SHP77 (cell line): ENCODE data around the gene ITGA8.
"Not testable (repeated sequence)": the region's sequence is repeated elsewhere in the genome, so short reads cannot be mapped to it uniquely, and the experiment has no call there.

ENCODE experiments used
- DNase-seq, 2 experiments: peaks; one replicate each; lab custom pipeline; 2025; lab: John Stamatoyannopoulos, UW

The ITGA8 gene

DNA sequence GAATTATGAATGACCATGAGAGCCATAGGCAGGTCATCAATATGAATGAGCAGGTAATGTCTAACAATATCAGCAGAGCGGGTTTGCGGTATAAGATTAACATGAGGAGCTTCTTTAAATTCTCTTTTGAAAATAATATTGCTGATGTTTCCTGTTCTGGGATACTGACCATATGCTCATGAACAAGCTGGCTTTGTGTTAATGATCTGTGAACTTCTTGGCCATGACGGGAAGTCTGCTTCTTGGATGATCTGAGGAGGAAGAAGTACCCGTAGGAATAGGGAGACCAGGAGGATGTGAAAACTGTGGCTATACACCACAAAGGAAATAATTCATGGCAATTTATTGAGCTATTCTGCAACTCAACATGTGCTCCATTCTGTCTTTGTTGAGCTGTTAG is 38.6 kb downstream of the ITGA8 start:
- no peak for DNase-seq

DNA sequence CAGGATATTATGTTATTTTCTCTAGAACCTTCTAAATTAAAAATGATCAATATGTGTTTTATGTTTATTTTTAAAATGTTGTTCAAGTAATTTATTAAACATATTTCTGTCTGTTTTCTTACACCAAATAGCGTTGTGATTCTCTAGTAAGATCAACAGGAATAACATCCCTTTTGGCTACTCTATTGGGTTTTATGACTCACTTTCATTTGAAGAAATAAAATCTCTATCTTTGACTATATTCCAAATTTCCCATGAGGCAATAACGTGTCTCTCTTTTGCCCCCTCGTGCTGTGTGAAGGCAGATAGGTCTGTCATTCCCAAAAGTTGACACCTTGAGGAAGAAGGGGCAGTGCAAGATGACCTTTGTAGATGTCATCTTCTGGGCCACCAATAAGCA is 40.9 kb downstream of the ITGA8 start:
- DNase-seq, result no peak

DNA sequence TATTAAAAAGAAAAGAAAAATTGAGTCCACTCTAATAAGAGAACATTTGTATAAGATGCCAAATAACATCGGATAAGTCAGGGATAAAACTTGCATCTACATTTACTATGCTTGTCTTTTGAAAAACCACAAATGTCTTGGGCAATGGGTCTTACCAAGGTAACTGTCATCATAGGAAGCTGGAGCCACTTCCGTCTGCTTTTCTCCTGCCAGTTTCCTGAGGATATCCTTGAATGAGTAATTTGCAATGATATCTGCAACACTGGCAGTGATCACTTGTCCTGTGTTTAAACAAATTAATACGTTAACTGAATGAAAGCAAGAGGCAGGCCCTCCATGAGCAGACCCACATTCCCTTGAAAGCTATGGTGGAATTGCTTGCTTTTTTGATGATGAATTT is 47.3 kb downstream of the ITGA8 start:
- DNase-seq, result no peak

DNA sequence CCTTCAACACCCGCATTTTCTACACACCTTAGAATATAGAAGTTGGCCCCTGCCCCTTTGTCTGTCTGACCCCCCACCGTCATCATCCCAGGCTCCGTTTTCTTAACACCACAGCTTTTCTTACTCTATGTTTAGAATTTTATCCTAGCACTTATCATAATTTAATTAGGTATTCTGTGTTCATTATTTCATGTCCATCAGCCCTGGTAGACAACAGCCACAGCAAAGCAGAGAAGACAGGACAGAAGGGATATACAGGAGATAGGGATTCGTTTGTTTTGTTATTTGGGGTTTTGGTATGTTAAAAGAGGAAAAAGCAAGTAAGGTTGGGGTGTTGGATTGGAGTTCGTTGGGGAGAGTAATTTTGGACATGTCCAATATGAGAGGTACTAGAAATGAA is 48.8 kb downstream of the ITGA8 start:
- DNase-seq, result no peak

DNA sequence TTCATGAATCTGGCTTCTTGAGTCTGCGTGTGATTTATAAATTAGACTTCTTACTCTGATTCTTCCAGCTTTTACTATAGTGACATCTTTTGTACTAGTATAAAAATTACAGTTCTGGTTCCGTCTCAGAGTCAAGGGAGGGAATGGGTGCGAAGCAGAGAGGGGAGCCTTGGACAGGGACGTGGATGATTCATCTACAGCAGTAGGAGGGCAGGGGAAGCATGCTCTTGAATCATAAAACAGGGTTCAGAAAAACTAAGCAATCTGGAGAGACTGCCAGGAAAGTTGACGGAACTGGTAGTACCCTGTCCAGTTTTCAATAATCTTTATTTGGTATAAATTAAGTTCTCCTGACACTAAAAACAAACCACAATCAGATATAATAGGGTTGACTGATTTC is 58.1 kb downstream of the ITGA8 start:
- no peak for DNase-seq

DNA sequence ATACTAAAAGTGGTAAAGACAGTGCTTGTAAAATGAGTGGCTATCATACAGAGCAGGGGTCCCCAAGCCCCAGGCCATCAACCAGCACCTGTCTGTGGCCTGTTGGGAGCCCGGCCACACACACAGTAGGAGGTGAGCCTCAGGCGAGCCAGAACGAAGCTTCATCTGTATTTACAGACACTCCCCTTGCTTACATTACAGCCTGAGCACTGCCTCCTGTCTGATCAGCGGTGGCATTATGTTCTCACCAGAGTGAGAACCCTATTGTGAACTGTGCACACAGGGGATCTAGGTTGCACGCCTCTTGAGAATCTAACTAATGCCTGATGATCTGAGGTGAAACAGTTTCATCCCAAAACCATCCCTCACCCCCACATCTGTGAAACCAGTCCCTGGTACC is 58.7 kb downstream of the ITGA8 start:
- DNase-seq, result no peak

DNA sequence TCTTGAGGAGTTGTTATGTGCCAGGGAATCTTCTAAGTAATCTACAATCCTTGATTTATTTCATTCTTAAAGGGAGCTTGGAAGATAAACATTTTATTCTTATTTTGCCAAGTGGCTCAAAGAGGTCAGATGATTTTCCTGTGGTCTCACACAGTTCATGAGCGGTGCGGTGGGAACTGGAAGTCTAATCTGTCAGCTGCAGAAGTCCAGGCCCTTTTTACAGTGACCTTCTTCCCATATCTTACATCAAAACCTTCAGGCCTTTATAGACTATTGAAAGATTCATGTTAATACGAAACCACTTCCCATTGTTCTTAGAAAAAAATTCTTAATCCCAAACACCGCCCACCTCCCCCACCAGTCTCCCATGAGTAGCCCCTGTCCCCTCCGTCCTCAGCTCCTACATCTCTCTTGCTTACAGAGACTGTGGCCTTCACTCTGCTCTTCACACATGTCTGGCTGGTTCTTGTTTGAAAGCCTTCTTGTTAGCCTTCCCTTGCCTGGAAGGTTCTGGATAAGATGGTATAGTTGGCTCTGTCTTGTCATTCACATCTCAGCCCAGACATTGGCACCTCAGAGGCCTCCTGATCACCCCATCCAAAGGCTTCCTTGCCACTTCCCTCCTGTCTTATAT is 61.5 kb downstream of the ITGA8 start:
- DNase-seq, result no peak

DNA sequence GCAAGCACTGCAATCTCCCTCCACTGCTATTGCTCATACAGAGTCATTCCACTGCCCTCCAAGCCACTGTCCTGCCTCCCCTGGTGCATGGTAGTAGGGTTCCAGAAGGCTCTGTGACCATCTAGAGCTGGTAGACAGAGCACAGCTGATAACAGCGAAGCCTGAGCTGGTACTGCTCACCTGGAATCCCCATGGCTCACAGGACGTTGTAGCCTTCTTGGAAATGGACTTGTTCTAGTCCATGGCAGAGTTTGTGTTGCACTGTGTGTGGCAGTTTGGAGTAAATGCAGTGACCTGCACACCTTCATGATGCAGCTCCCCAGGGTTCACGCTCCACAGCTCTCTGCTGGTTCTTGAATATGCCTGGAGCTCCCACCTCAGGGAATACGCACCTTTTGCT is 67.0 kb downstream of the ITGA8 start:
- no peak for DNase-seq

DNA sequence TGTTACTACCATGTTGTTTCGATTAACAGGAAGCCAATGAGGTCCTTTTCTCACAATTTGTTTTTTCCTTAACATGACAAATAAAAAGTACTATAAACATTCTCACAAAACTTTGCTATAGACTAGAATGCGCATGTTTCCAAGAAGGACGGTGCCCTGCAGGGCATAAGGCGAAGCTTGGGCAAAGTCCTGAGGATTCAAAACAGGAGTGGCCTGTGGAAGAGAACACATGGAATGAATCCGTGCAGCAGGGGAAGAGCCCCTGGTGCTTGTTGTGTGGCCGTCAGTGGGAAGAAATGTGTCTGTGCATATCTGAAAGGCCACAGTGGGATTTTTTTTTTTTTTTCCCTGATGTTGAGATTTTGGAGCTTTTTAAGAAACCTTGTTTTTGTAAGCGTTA is 67.6 kb downstream of the ITGA8 start:
- no peak for DNase-seq

DNA sequence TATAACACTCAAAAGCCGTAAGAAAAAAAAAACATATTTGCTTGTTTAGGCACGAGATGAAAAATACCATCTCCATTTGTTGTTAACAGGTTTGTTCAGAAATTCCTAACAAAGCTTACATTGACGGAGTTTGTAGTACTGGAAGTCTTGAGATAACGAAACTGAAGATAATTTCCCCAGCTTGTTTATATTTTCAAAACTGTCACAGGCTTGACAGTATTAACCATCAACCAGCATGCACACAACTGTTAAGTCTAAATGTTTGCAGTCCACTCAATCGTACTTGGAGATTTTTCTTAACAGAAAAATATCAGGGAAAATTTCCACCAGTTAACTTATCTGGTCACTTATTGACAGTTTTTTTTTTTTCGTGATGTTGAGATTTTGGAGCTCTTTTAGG is 68.5 kb downstream of the ITGA8 start:
- no peak for DNase-seq

DNA sequence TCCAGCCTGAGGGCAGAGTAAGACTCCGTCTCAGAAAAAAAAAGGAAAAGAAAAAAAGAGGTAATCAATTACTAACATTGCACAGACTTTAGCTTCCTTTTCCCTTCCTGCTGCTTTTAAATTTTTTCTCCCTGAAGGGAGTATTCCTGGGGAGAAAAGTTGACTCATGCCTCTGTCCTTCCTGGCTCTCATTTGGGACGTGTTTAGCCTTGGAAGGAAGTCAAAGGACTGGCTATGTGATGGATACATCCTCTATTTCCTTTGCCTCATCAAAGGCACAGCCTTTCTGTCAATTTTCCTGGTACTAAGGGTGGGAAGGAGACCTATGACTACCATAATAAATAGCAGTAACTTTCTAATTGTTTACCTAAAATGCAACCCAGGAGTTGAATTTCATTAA is 77.6 kb downstream of the ITGA8 start:
- DNase-seq, result no peak

DNA sequence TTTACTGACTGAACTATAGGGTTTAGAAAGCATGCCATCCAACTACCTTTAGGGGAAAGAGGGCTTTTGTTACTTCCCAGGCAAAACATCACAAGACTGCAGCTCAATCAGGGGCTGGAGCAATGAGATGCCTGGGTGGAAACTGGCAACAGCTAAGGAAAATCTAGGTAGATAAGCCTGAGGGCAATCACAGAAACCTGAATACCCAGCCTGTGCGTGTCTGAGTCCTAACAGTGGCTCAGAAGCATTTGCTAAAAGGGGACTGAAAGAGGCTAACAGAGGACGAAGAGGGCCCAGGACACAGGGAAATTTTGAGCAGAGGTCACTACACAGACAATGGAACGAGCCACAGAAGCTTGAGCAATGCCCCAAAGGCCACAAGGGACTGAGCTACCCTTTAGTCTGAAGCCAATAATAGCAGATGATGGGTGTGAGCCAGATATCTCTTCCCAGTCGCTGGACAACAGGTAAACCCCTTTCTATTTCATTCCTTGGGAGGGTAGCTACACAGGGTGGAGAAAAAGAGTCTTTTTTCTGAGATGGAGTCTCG is 79.1 kb downstream of the ITGA8 start:
- DNase-seq, result no peak

DNA sequence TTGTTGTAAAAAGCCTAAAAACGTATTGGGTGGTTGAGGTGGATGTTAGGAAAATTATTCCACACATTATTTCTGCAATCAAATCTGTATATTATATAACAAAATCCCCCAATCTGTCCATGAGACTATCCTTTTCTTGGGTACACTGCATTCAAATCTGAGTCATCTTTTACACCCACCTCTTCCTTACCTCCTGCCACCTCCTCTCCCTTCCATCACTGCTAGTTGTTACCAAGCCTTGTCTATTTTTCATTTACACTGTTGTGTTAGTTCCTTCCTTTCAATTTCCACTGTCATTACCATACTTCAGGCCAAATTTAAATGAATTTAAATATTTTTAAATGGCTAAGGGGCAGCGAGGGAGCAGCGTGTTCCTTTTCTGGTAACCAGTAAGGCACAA is 83.3 kb downstream of the ITGA8 start:
- no peak for DNase-seq

DNA sequence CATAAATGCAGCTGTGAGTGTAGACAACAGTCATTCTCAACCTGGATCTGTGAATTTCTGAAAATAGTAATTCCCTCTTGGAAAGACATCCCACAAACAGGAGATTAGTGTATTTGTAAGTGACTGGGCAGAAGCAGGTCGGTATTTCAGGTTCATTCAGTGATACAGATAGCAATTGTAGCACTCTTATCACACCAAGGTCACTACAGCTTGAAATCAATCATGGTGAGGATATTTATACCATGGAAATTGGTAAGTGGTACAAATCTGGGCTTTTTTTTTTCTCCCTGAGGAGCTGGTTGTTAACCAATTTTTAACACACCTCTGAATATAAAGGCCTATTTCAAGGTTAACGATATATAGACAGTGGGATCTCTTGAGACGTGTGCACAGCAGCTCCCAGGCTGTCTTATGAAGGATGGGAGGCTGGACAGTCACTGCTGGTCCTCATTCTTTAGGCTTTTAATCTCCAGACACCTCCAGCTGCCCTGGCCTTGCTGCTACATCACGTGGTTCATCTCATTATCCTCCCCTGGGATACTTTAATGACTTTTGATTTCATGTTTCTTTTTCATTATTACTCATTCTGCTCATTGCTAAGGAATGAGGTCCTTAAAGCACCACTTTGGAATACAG is 87.1 kb downstream of the ITGA8 start:
- DNase-seq, result no peak

DNA sequence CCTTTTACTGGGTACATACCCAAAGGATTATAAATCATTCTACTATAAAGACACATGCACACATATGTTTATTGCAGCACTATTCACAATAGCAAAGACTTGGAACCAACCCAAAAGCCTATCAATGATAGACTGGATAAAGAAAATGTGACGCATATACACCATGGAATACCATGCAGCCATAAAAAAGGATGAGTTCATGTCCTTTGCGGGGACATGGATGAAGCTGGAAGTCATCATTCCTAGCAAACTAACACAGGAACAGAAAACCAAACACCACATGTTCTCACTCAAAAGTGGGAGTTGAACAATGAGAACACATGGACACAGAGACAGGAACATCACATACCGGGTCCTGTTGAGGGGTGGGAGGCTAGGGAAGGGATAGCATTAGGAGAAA is 88.5 kb downstream of the ITGA8 start:
- DNase-seq, result not testable (repeated sequence)

DNA sequence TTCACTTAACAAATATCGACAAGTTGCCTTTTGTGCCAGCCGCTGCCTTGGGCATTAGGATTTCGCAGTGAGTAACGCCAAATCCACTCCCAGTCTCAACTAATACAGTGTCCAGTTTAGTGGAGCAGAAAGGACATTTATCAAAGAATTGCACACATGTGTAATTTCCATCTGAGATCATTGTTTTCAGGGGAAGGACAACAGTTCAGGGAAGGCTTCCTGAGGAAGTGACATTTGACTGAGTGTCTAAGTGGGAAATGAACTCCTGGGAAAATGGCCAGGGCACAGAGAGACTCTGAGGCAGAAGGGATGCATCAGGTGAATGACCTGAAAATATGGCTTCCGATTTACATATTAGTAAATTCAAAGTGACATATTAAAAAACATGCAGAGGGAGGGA is 89.4 kb downstream of the ITGA8 start:
- DNase-seq, result no peak

DNA sequence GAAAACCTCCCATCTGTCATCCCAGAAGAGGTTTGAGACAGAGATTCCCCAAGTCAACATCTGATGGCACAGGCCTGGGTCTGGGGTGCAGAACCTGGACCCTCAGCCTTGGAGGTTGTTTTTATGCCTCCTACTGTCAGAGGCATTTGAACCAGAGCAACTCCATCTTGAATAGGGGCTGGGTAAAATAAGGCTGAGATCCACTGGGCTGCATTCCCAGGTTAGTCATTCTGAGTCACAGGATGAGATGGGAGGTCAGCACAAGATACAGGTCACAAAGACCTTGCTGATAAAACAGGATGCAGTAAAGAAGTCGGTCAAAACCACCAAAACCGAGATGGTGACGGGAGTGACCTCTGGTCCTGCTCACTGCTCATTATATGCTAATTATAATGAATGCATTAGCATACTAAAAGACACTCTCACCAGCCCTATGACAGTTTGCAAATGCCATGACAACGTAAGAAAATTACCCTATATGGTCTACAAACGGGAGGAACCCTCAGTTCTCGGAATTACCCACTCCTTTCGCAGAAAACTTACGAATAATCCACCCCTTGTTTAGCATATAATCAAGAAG is 92.0 kb downstream of the ITGA8 start:
- DNase-seq, result no peak

DNA sequence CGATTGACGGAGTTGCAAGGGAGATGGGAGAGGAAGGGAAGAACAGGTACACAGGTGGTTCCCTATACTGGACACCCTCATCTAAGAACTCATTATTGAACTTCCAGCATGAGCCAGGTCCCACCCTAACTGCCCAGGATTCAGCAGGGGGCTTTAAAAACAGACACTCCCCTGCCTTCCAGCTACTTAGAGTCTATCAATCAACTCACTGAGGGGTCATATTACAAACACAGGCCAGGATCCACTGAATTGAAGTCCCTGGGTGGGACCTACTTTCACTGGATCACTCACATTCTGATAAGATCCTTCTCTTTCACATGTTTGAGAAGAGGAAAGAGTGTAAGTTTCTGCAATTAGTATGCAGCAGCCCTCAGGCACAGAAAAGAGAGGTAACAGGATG is 92.8 kb downstream of the ITGA8 start:
- no peak for DNase-seq

DNA sequence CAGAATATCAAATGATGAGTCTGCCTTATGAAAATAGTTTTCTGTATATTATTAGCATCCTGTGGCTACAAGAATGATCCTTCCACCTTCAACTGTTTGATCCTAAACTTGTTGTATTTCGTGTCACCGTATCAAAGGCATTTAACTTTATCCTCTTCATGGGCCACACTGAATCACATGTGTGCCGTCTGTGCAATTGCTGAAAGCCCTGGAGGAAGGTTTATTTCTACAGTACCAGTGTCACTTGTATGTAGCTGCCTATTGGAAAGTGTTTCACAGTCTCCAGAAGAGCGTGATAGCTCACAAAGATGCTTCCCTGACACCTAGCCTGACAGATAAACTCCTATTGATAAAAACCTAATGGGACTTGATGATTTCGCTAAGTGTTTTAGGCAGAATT is 94.5 kb downstream of the ITGA8 start:
- no peak for DNase-seq

DNA sequence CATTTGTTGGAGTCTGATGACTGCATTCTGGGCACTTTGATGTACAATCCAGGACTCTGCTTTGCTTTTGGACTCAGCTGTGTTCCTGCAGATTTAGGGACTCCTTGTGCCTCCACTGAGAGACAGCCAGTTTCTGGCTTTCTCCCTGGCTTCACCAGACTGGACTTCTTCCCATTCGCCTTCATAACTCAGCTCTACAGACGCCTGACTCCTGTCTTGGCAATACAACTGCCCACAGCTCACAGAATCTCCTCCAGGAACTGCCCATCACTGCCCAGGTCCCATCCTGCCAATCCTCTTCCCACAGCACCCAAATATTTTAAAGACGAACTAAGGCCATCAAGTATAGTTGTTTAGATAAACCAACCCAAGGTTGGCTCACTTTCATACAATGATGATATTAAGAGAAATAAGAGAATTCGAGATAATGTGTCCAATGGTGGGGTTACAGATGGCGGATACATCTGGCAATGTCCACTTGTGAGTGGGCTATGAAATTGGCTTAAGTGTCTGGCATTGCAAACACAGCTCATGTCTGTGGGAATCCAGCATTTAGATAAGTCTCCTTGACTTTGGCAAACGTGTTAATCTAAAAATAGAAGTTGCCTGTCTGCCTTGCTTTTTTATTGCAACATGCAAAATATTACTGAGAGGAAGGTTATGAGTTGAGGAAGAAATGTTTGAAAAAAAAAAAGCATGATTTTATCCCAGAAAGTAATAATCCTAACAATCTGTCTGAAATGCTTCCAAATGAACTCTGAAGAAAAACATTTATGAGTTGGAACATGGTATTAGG is 95.1 kb downstream of the ITGA8 start:
- no peak for DNase-seq

DNA sequence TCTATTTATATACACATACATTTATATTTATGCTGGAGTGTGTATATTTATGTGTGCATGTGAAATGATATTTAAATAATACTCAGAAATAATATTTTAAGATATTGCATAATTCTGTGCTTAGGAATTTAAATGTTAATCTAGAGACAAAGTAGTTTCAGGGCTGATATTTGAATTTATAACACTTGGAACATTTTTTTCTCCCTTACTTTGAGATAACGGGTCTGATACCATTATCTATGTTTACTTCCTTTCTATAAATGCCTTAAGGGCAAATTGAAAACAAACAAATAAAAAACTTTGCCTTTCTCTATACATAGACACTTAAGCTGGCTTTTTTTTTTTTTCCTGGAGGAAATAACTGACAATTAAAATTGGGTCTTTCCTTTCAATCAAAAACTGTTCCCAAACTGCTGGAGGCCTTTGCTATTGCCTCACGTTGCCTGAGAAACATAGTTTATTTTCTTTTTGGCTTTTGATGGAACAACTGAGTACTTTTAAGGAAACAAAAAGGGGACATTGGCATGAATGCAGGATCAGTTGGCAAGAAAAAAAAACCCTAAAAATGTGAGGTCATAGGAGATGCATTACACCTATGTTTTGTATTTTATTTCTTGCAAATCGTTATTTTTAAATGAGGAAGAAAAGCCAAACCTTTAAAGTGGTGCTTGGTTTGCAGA is 98.7 kb downstream of the ITGA8 start:
- no peak for DNase-seq

DNA sequence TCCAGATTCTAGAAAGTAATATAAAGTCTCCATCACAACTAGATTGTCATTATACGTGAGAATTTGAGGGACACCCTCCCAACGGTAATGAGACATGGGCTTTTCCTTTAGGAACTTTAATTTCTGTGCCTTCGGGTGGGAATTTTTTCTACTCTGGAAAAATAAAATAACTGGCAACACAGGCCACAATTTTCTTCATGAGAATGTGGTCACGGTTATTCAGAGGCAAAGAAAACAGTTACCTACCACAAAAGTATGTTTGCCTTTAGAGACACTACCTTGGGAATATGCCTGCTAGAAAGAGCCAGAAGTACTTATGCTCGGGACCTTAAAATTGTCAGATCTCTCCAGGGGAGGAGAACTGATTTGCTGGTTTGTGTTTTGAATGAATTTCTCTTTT is 99.4 kb downstream of the ITGA8 start:
- DNase-seq, result no peak
